Liver (tissue), 9 donors: Measurements from ENCODE around the gene ATP6V1G2. TPM values are rescaled to one million over a fixed set of nuclear protein-coding genes. Genes with fewer than 3 reads are reported as not detected.

ENCODE experiments used
- DNase-seq: peaks from one replicate; pipeline ENCODE4 v3.0.0-alpha.2; 2017; ENCODE audit warnings: low spot score
- H3K27ac ChIP-seq, 2 donors: one replicate each; pipeline ENCODE4 v1.7.0; 2013; ENCODE audit warnings: inconsistent platforms in 2 of 2, low read length in 2 of 2, control low read depth in 1 of 2, low read depth in 1 of 2, mild to moderate bottlenecking in 1 of 2
- H3K27me3 ChIP-seq, 4 donors: one replicate each; pipeline versions ENCODE4 v1.6.1 to v1.7.0; 2013; ENCODE audit warnings: low read length in 3 of 4, inconsistent platforms in 1 of 4, mild to moderate bottlenecking in 1 of 4, moderate library complexity in 1 of 4; ENCODE audit not compliant: control insufficient read depth in 4 of 4, insufficient read depth in 4 of 4
- H3K36me3 ChIP-seq, 4 donors: one replicate each; pipeline versions ENCODE4 v1.6.1 to v1.7.0; 2013; ENCODE audit warnings: low read length in 3 of 4, mild to moderate bottlenecking in 3 of 4, low read depth in 1 of 4, moderate library complexity in 1 of 4; ENCODE audit not compliant: control insufficient read depth in 4 of 4, insufficient read depth in 3 of 4
- H3K4me1 ChIP-seq, 4 donors: one replicate each; pipeline versions ENCODE4 v1.6.1 to v1.7.0; 2013; ENCODE audit warnings: low read length in 3 of 4, mild to moderate bottlenecking in 3 of 4, moderate library complexity in 1 of 4; ENCODE audit not compliant: control insufficient read depth in 4 of 4, insufficient read depth in 4 of 4
- H3K4me3 ChIP-seq, 3 donors: one replicate each; pipeline versions ENCODE4 v1.6.1 to v1.7.0; 2013; ENCODE audit warnings: low read length in 3 of 3, control low read depth in 1 of 3, low read depth in 1 of 3, mild to moderate bottlenecking in 1 of 3
- H3K9ac ChIP-seq, 2 donors: one replicate each; pipeline ENCODE4 v1.7.0; 2013; ENCODE audit warnings: low read length in 2 of 2, mild to moderate bottlenecking in 2 of 2, moderate library complexity in 2 of 2, control low read depth in 1 of 2, low read depth in 1 of 2
- H3K9me3 ChIP-seq, 4 donors: one replicate each; pipeline versions ENCODE4 v1.6.1 to v1.7.0; 2013; ENCODE audit warnings: low read length in 3 of 4; ENCODE audit not compliant: control insufficient read depth in 4 of 4
- ATF3 ChIP-seq: IDR thresholded peaks from 2 replicates; pipeline ENCODE4 v1.6.1; 2016; ENCODE audit warnings: antibody characterized with exemption
- CTCF ChIP-seq: fragments of 150-350 bp; IDR thresholded peaks from 2 replicates; pipeline ENCODE4 v1.5.1; 2017; ENCODE audit warnings: improper control_type of control experiment, low read depth, low read length; ENCODE audit not compliant: missing input control
- EGR1 ChIP-seq, 2 donors: IDR thresholded peaks; 2 replicates each; pipeline ENCODE4 v1.6.1; 2016 to 2018; ENCODE audit warnings: antibody characterized with exemption in 2 of 2, low read depth in 2 of 2
- FOXA1 ChIP-seq: IDR thresholded peaks from 2 replicates; pipeline ENCODE4 v1.6.1; 2016; ENCODE audit warnings: antibody characterized with exemption
- FOXA2 ChIP-seq: IDR thresholded peaks from 2 replicates; pipeline ENCODE4 v1.6.1; 2016; ENCODE audit warnings: antibody characterized with exemption
- GABPA ChIP-seq, 2 donors: IDR thresholded peaks in 1 of 2; conservative IDR thresholded peaks in 1 of 2; 2 replicates each; pipeline ENCODE4 v1.6.1; 2016; ENCODE audit warnings: antibody characterized with exemption in 2 of 2, mild to moderate bottlenecking in 1 of 2, moderate library complexity in 1 of 2
- HNF4A ChIP-seq, 2 donors: conservative IDR thresholded peaks; 2 replicates each; pipeline ENCODE4 v1.6.1; 2016; ENCODE audit warnings: antibody characterized with exemption in 2 of 2, mild to moderate bottlenecking in 2 of 2
- HNF4G ChIP-seq: IDR thresholded peaks from 2 replicates; pipeline ENCODE4 v1.6.1; 2016; ENCODE audit warnings: antibody characterized with exemption
- JUND ChIP-seq, 2 donors: IDR thresholded peaks; 2 replicates each; pipeline ENCODE4 v1.6.1; 2016; ENCODE audit warnings: antibody characterized with exemption in 2 of 2
- NR2F2 ChIP-seq: IDR thresholded peaks from 2 replicates; pipeline ENCODE4 v1.6.1; 2016; ENCODE audit warnings: antibody characterized with exemption
- RAD21 ChIP-seq, 2 donors: IDR thresholded peaks; 2 replicates each; pipeline ENCODE4 v1.6.1; 2016; ENCODE audit warnings: antibody characterized with exemption in 2 of 2, mild to moderate bottlenecking in 2 of 2
- REST ChIP-seq: IDR thresholded peaks from 2 replicates; pipeline ENCODE4 v1.6.1; 2016; ENCODE audit warnings: antibody characterized with exemption, mild to moderate bottlenecking
- RXRA ChIP-seq, 2 donors: IDR thresholded peaks; 2 replicates each; pipeline ENCODE4 v1.6.1; 2017 to 2018; ENCODE audit warnings: antibody characterized with exemption in 2 of 2, mild to moderate bottlenecking in 1 of 2
- SP1 ChIP-seq: IDR thresholded peaks from 2 replicates; pipeline ENCODE4 v1.6.1; 2018; ENCODE audit warnings: antibody characterized with exemption, mild to moderate bottlenecking
- TAF1 ChIP-seq: conservative IDR thresholded peaks from 2 replicates; pipeline ENCODE4 v1.6.1; 2016; ENCODE audit warnings: antibody characterized with exemption, mild to moderate bottlenecking
- YY1 ChIP-seq: IDR thresholded peaks from 2 replicates; pipeline ENCODE4 v1.6.1; 2016; ENCODE audit warnings: antibody characterized with exemption, mild to moderate bottlenecking
- ZBTB33 ChIP-seq: IDR thresholded peaks from 2 replicates; pipeline ENCODE4 v1.6.1; 2016; ENCODE audit warnings: antibody characterized with exemption
- WGBS: extraction: QIAGEN DNeasy Blood & Tissue Kit; methylation state at CpG from one replicate; pipeline ENCODE4 v1.1.7; 2013; 5-methylcytosine and 5-hydroxymethylcytosine counted together
- polyA plus RNA-seq, 2 donors: library from polyadenylated mRNA; stranded (reverse) in 1 of 2; unstranded in 1 of 2; fragments of 200-250 nt in 1 of 2; fragments of >200 nt in 1 of 2; fragmentation: Nextera tagmentation in 1 of 2; extraction: Ambion mirVana in 1 of 2; gene quantifications; one replicate each; pipeline versions ENCODE4 v1.2.1 to v1.2.3, GENCODE V29; 2013 to 2015
- total RNA-seq, 2 donors: library from RNA; depleted of rRNA; stranded (reverse); fragments of >200 nt; gene quantifications; one replicate each; pipeline ENCODE4 v1.2.3, GENCODE V29; 2014
- donor health status: healthy.
- donor health status: healthy.
- donor health status: healthy.
- donor health status: healthy.
- donor health status: healthy.

ATP6V1G2 gene
- total and polyA plus RNA-seq, 4 donors = 0.14 to 0.36 (median 0.26) TPM

GRCh38 chr6:31586599-31587281, 40.3 kb upstream of the ATP6V1G2 start:
- TF ChIP-seq SP1 = no peak
- no peak for TF ChIP-seq ZBTB33
- no peak for TF ChIP-seq FOXA2
- no peak for TF ChIP-seq REST
- TF ChIP-seq CTCF = no peak
- no peak for TF ChIP-seq NR2F2
- TF ChIP-seq TAF1 = no peak
- TF ChIP-seq JUND (IDR thresholded peaks at IDR 0.05) = no peak
- TF ChIP-seq EGR1 (IDR thresholded peaks at IDR 0.05; ENCODE audit: low read depth in 2 of 2) = no peak
- no peak for TF ChIP-seq RXRA (IDR thresholded peaks at IDR 0.05)
- no peak for TF ChIP-seq HNF4A (conservative IDR thresholded peaks at IDR 0.05)
- no peak for TF ChIP-seq FOXA1
- TF ChIP-seq RAD21 (IDR thresholded peaks at IDR 0.05) = no peak
- no peak for TF ChIP-seq GABPA (IDR thresholded peaks at IDR 0.05 in 1 of 2, conservative IDR thresholded peaks at IDR 0.05 in 1 of 2)
- no peak for TF ChIP-seq HNF4G
- no peak for TF ChIP-seq YY1
- 57% methylated on average over 9 of the region's 9 CpGs for WGBS
- H3K9me3 ChIP-seq = no peaks in the 10 kb centered on the region
- H3K4me1 ChIP-seq = peaks cover 0 to 6% (median 2%) of the 10 kb centered on the region in 4 donors
- H3K27ac ChIP-seq = peak overlapping the region; percentile 48 to 54
- no peaks in the 10 kb centered on the region for H3K27me3 ChIP-seq
- peak overlapping the region in 1 of 2 donors; percentile 23 for H3K9ac ChIP-seq
- peak overlapping the region in 1 of 3 donors; percentile 2 for H3K4me3 ChIP-seq
- DNase-seq = no peak
- no peaks in the 10 kb centered on the region for H3K36me3 ChIP-seq

- H3K27me3 ChIP-seq = no peaks in the 10 kb centered on the region
- no peak for TF ChIP-seq ATF3
- no peak for TF ChIP-seq HNF4A (conservative IDR thresholded peaks at IDR 0.05)
- TF ChIP-seq FOXA1 = no peak
- TF ChIP-seq RXRA (IDR thresholded peaks at IDR 0.05) = no peak
- no peak for TF ChIP-seq GABPA (IDR thresholded peaks at IDR 0.05 in 1 of 2, conservative IDR thresholded peaks at IDR 0.05 in 1 of 2)
- no peak for TF ChIP-seq TAF1
- no peak for TF ChIP-seq EGR1 (IDR thresholded peaks at IDR 0.05; ENCODE audit: low read depth in 2 of 2)
- no peak for TF ChIP-seq JUND (IDR thresholded peaks at IDR 0.05)
- no peak for TF ChIP-seq RAD21 (IDR thresholded peaks at IDR 0.05)
- no peak for TF ChIP-seq HNF4G
- no peak for TF ChIP-seq CTCF
- H3K9ac ChIP-seq = peak within 1 kb of the TSS in 1 of 2 donors; percentile 23
- peaks cover 0 to 9% (median 3%) of the 10 kb centered on the region in 4 donors for H3K4me1 ChIP-seq
- no peaks in the 10 kb centered on the region for H3K36me3 ChIP-seq
- peak within 1 kb of the TSS; percentile 48 to 54 for H3K27ac ChIP-seq
- DNase-seq = no peak
- H3K4me3 ChIP-seq = peak within 1 kb of the TSS in 1 of 3 donors; percentile 2
- 57% methylated on average over 1 of the region's 1 CpG for WGBS
- H3K9me3 ChIP-seq = no peaks in the 10 kb centered on the region
These were observed 39.6 kb upstream of the ATP6V1G2 start, which contains the start of gene LST1 for GRCh38 chr6:31586008-31586407. Gene LST1 (plus strand): TSS chr6:31586277. CDS start chr6:31587300, 1,023 bp downstream.
